B cell (primary cell): ENCODE data around the gene ALDH1A2. TPM values are rescaled to one million over a fixed set of nuclear protein-coding genes. Genes with fewer than 3 reads are reported as not detected.

Experiments
- ATAC-seq: fragments of 200-7000 bp; cut with Tn5 transposase; one replicate; pipeline ENCODE4 v1.10.0; 2021; ENCODE audit warnings: low read depth, mild to moderate bottlenecking, moderate number of reproducible peaks, moderate library complexity
- CTCF ChIA-PET: fragments of 350-600 bp; sonication (Branson Sonifier 250); formaldehyde crosslinking; loops from one replicate; lab custom pipeline; 2021; ENCODE audit warnings: antibody characterized with exemption, inconsistent platforms; lab: Charles Lee
- POLR2A ChIA-PET: fragments of 350-600 bp; sonication (Branson Sonifier 250); formaldehyde crosslinking; loops from one replicate; lab custom pipeline; 2021; ENCODE audit warnings: antibody characterized with exemption; lab: Charles Lee
- DNase-seq: peaks from one replicate; pipeline ENCODE4 v3.0.0; 2013
- H2AFZ ChIP-seq: 2 replicates; pipeline ENCODE4 v1.6.1; 2012; ENCODE audit warnings: mild to moderate bottlenecking, low read depth, low read length; ENCODE audit not compliant: insufficient read depth, poor library complexity, severe bottlenecking
- H3K27ac ChIP-seq, 2 donors: 1 replicate in 1 of 2; 2 replicates in 1 of 2; pipeline ENCODE4 v1.5.1; 2012 to 2013; ENCODE audit warnings: low read length in 2 of 2, mild to moderate bottlenecking in 2 of 2, moderate library complexity in 1 of 2
- H3K27me3 ChIP-seq, 4 experiments: fragments of 200-600 bp in 1 of 4; sonication (generic) in 1 of 4; replicated peaks in 1 of 4; 1 replicate in 2 of 4; 2 replicates in 2 of 4; pipeline versions ENCODE4 v1.6.1 to v1.7.0; 2013 to 2016; ENCODE audit warnings: low read length in 3 of 4, mild to moderate bottlenecking in 2 of 4, mixed read lengths in 1 of 4, moderate library complexity in 1 of 4; ENCODE audit not compliant: insufficient read depth in 4 of 4, control insufficient read depth in 3 of 4; ENCODE audit errors: control extremely low read depth in 1 of 4
- H3K36me3 ChIP-seq, 2 experiments: replicated peaks in 1 of 2; 1 replicate in 1 of 2; 2 replicates in 1 of 2; pipeline versions ENCODE4 v1.6.1 to v1.7.1; 2013; ENCODE audit warnings: low read length in 1 of 2; ENCODE audit not compliant: insufficient read depth in 2 of 2, control insufficient read depth in 1 of 2; ENCODE audit errors: control extremely low read depth in 1 of 2, extremely low read depth in 1 of 2
- H3K4me1 ChIP-seq, 2 donors: fragments of 200-600 bp in 1 of 2; sonication (generic) in 1 of 2; 1 replicate in 1 of 2; 2 replicates in 1 of 2; pipeline versions ENCODE4 v1.5.1 to v1.6.1; 2013 to 2017; ENCODE audit warnings: low read length in 2 of 2; ENCODE audit not compliant: control insufficient read depth in 2 of 2, insufficient read depth in 2 of 2
- H3K4me2 ChIP-seq: replicated peaks from 2 replicates; pipeline ENCODE3; 2012; ENCODE audit warnings: mild to moderate bottlenecking, low read depth, low read length; ENCODE audit not compliant: poor library complexity, severe bottlenecking
- H3K4me3 ChIP-seq, 5 experiments: fragments of 200-600 bp in 1 of 5; sonication (generic) in 1 of 5; 1 replicate in 3 of 5; 2 replicates in 2 of 5; pipeline versions ENCODE4 v1.5.1 to v1.7.0; 2011 to 2016; ENCODE audit warnings: low read length in 4 of 5, mild to moderate bottlenecking in 4 of 5, low read depth in 2 of 5, control low read depth in 1 of 5, moderate library complexity in 1 of 5; ENCODE audit not compliant: insufficient read depth in 1 of 5; ENCODE audit errors: control extremely low read depth in 1 of 5, extremely low read depth in 1 of 5
- H3K79me2 ChIP-seq: fragments of 200-600 bp; sonication (generic); one replicate; pipeline ENCODE4 v1.6.0; 2016; ENCODE audit warnings: low read length; ENCODE audit not compliant: control insufficient read depth, insufficient read depth
- H3K9ac ChIP-seq: fragments of 200-600 bp; sonication (generic); 2 replicates; pipeline ENCODE4 v1.6.1; 2017; ENCODE audit warnings: mild to moderate bottlenecking, low read length, moderate library complexity
- H3K9me3 ChIP-seq, 3 donors: one replicate each; pipeline versions ENCODE4 v1.6.1 to v1.7.1; 2013; ENCODE audit warnings: low read length in 2 of 3; ENCODE audit not compliant: control insufficient read depth in 2 of 3, insufficient read depth in 1 of 3; ENCODE audit errors: control extremely low read depth in 1 of 3
- H4K20me1 ChIP-seq: 2 replicates; pipeline ENCODE4 v1.6.0; 2012; ENCODE audit warnings: mild to moderate bottlenecking, low read length; ENCODE audit not compliant: insufficient read depth, control insufficient read depth, poor library complexity, severe bottlenecking
- H3K27ac Mint-ChIP-seq: one replicate; pipeline ENCODE4 v1.8.0; 2021; ENCODE audit warnings: mixed read lengths
- H3K27me3 Mint-ChIP-seq: one replicate; pipeline ENCODE4 v1.8.0; 2021; ENCODE audit warnings: mixed read lengths
- H3K4me1 Mint-ChIP-seq: one replicate; pipeline ENCODE4 v1.8.0; 2021; ENCODE audit warnings: mixed read lengths
- H3K4me3 Mint-ChIP-seq: one replicate; pipeline ENCODE4 v1.8.0; 2021; ENCODE audit warnings: mixed read lengths
- H3K9me3 Mint-ChIP-seq: one replicate; pipeline ENCODE4 v1.8.0; 2022; ENCODE audit warnings: mixed read lengths; ENCODE audit not compliant: insufficient read depth
- CTCF ChIP-seq: fragments of 200-600 bp; IDR thresholded peaks from one replicate; pipeline ENCODE4 v1.8.0; 2022; ENCODE audit warnings: antibody characterized with exemption, mild to moderate bottlenecking
- EZH2 ChIP-seq: IDR thresholded peaks from 2 replicates; pipeline ENCODE4 v1.6.1; 2012; ENCODE audit warnings: borderline replicate concordance, low read depth, mild to moderate bottlenecking, moderate library complexity, low read length; ENCODE audit not compliant: insufficient read depth, poor library complexity, severe bottlenecking
- WGBS: methylation state at CpG from one replicate; pipeline ENCODE4 v1.1.5; 2013; ENCODE audit warnings: missing lambda C conversion rate; ENCODE audit not compliant: insufficient coverage; 5-methylcytosine and 5-hydroxymethylcytosine counted together
- intact Hi-C: fragments of 100-400 bp; cut with micrococcal nuclease; formaldehyde crosslinking; loops from one replicate; pipeline ENCODE4 v1.10.0; 2022
- polyA plus RNA-seq: library from polyadenylated mRNA; depleted of rRNA; stranded (reverse); fragments of >200 nt; gene quantifications from 2 replicates; pipeline ENCODE4 v1.2.3, GENCODE V29; 2012
- total RNA-seq, 2 donors: library from RNA; stranded (reverse); fragments of 120-200 nt in 1 of 2; gene quantifications; 1 replicate in 1 of 2; 2 replicates in 1 of 2; pipeline versions ENCODE4 v1.2.3 to v1.2.4, GENCODE V29; 2013 to 2022

ALDH1A2 gene
- total and polyA plus RNA-seq, 2 donors (not counting 1 experiment from before 2014, with no cell fraction given): not detected

GRCh38 chr15:58014470-58014869 lies 51.0 kb downstream of the ALDH1A2 start:
- H3K4me2 ChIP-seq: no peak overlapping the region
- H3K36me3 ChIP-seq: no peaks in the 10 kb centered on the region
- TF ChIP-seq CTCF (no peak), EZH2 (no peak)
- DNase-seq (no peak), ATAC-seq (no peak)
- no peak overlapping the region for H2AFZ ChIP-seq
- H3K4me3 Mint-ChIP-seq: no peak overlapping the region
- POLR2A ChIA-PET: no interaction called here
- peaks cover 21% of the 10 kb centered on the region for H3K27me3 Mint-ChIP-seq
- no peak overlapping the region for H3K4me3 ChIP-seq
- no peaks in the 10 kb centered on the region for H3K9me3 Mint-ChIP-seq
- H3K4me1 ChIP-seq: no peaks in the 10 kb centered on the region
- no peak overlapping the region for H3K27ac Mint-ChIP-seq
- no peak overlapping the region for H3K9ac ChIP-seq
- no peaks in the 10 kb centered on the region for H3K9me3 ChIP-seq
- H3K27ac ChIP-seq: no peak overlapping the region
- H4K20me1 ChIP-seq: no peaks in the 10 kb centered on the region
- H3K27me3 ChIP-seq: peaks cover 0 to 13% (median 1%) of the 10 kb centered on the region in 4 experiments
- WGBS: 100% methylated on average over 1 of the region's 1 CpG
- no peaks in the 10 kb centered on the region for H3K79me2 ChIP-seq
- intact Hi-C loops: no loop called here
- CTCF ChIA-PET: no interaction called here
- no peaks in the 10 kb centered on the region for H3K4me1 Mint-ChIP-seq

GRCh38 chr15:58014040-58014439 lies 51.5 kb downstream of the ALDH1A2 start:
- H3K9me3 ChIP-seq: no peaks in the 10 kb centered on the region
- H4K20me1 ChIP-seq: no peaks in the 10 kb centered on the region
- ATAC-seq: no peak
- peaks cover 0 to 13% (median 1%) of the 10 kb centered on the region in 4 experiments for H3K27me3 ChIP-seq
- DNase-seq: no peak
- H3K4me3 Mint-ChIP-seq: no peak overlapping the region
- no peaks in the 10 kb centered on the region for H3K79me2 ChIP-seq
- no peaks in the 10 kb centered on the region for H3K36me3 ChIP-seq
- no peak overlapping the region for H3K9ac ChIP-seq
- H3K27me3 Mint-ChIP-seq: peaks cover 21% of the 10 kb centered on the region
- TF ChIP-seq EZH2 (no peak), CTCF (no peak)
- no peak overlapping the region for H3K4me2 ChIP-seq
- H2AFZ ChIP-seq: no peak overlapping the region
- H3K4me1 Mint-ChIP-seq: no peaks in the 10 kb centered on the region
- WGBS: no CpG with 5 or more reads among the region's 4 CpGs
- no peak overlapping the region for H3K27ac ChIP-seq
- CTCF ChIA-PET: no interaction called here
- no peaks in the 10 kb centered on the region for H3K4me1 ChIP-seq
- H3K4me3 ChIP-seq: no peak overlapping the region
- intact Hi-C loops: no loop called here
- POLR2A ChIA-PET: no interaction called here
- no peak overlapping the region for H3K27ac Mint-ChIP-seq
- H3K9me3 Mint-ChIP-seq: no peaks in the 10 kb centered on the region
